ENCODE data around the gene PCSK9. TPM values are rescaled to one million over a fixed set of nuclear protein-coding genes. Genes with fewer than 3 reads are reported as not detected.

The PCSK9 gene
- not detected for total RNA-seq

- TF ChIP-seq CTCF (IDR thresholded peaks at IDR 0.05), result no peak
- TF ChIP-seq POLR2A (IDR thresholded peaks at IDR 0.05), result no peak
- Histone ChIP-seq H3K4me3 (replicated peaks in 1 of 3) (no peak within 1 kb of the TSS), H3K27ac (no peak within 1 kb of the TSS)
These were observed at the start of gene PCSK9 for GRCh38 chr1:55039342-55040082. Gene PCSK9, plus strand, starts transcription at chr1:55039548. Its CDS starts 290 bp downstream, at chr1:55039838.

GRCh38 chr1:54989968-54990810 is 49.2 kb upstream of the PCSK9 start:
- 67 to 83% methylated on average over 8 to 12 of the region's 13 CpGs for WGBS, 2 donors
- no peaks in the 10 kb centered on the region for H3K9me3 ChIP-seq
- H3K27ac ChIP-seq, result no peak overlapping the region
- no peak for DNase-seq
- intact Hi-C loops (cut with DNase I), result no loop called here
- no peaks in the 10 kb centered on the region for H3K27me3 ChIP-seq
- H3K4me1 ChIP-seq, result no peaks in the 10 kb centered on the region
- no peak for TF ChIP-seq POLR2A (IDR thresholded peaks at IDR 0.05)
- no peak for TF ChIP-seq CTCF (IDR thresholded peaks at IDR 0.05)
- H3K4me3 ChIP-seq (replicated peaks in 1 of 3), result no peak overlapping the region
- H3K36me3 ChIP-seq, result no peaks in the 10 kb centered on the region

More at GRCh38 chr1:55039342-55040082, at the start of gene PCSK9:
- no peak for DNase-seq
- WGBS, 2 donors, result 3 to 4% methylated on average over 14 to 27 of the region's 67 CpGs
- H3K4me1 ChIP-seq, result peaks cover 0 to 7% of the 10 kb centered on the region in 2 donors
- intact Hi-C loops (cut with DNase I), result no loop called here
- no peaks in the 10 kb centered on the region for H3K27me3 ChIP-seq
- no peaks in the 10 kb centered on the region for H3K9me3 ChIP-seq
- H3K36me3 ChIP-seq, result no peaks in the 10 kb centered on the region

- intact Hi-C loops (cut with DNase I), result no loop called here
- TF ChIP-seq POLR2A (IDR thresholded peaks at IDR 0.05), result no peak
- TF ChIP-seq CTCF (IDR thresholded peaks at IDR 0.05), result no peak
- Histone ChIP-seq H3K9me3 (no peaks in the 10 kb centered on the region), H3K27ac (no peak overlapping the region), H3K36me3 (no peaks in the 10 kb centered on the region), H3K27me3 (no peaks in the 10 kb centered on the region), H3K4me1 (no peaks in the 10 kb centered on the region), H3K4me3 (replicated peaks in 1 of 3) (no peak overlapping the region)
- DNase-seq, result no peak
- WGBS, 2 donors, result 67 to 90% methylated on average over 3 of the region's 4 CpGs
These were observed 48.4 kb upstream of the PCSK9 start for GRCh38 chr1:54990916-54991315.

GRCh38 chr1:54991939-54992338 is 47.4 kb upstream of the PCSK9 start:
- H3K9me3 ChIP-seq, result no peaks in the 10 kb centered on the region
- H3K27ac ChIP-seq, result no peak overlapping the region
- H3K36me3 ChIP-seq, result no peaks in the 10 kb centered on the region
- no peak overlapping the region for H3K4me3 ChIP-seq (replicated peaks in 1 of 3)
- no peaks in the 10 kb centered on the region for H3K27me3 ChIP-seq
- TF ChIP-seq POLR2A (IDR thresholded peaks at IDR 0.05) (no peak), CTCF (IDR thresholded peaks at IDR 0.05) (no peak)
- 56 to 69% methylated on average over 6 to 12 of the region's 12 CpGs for WGBS, 2 donors
- peaks cover 0 to 8% of the 10 kb centered on the region in 2 donors for H3K4me1 ChIP-seq
- intact Hi-C loops (cut with DNase I), result no loop called here
- no peak for DNase-seq

GRCh38 chr1:54993140-54993539 is 46.2 kb upstream of the PCSK9 start:
- Histone ChIP-seq H3K36me3 (no peaks in the 10 kb centered on the region), H3K27me3 (peaks cover 5% of the 10 kb centered on the region), H3K27ac (no peak overlapping the region), H3K9me3 (no peaks in the 10 kb centered on the region), H3K4me3 (replicated peaks in 1 of 3) (no peak overlapping the region), H3K4me1 (peaks cover 0 to 9% of the 10 kb centered on the region in 2 donors)
- intact Hi-C loops (cut with DNase I), result no loop called here
- TF ChIP-seq CTCF (IDR thresholded peaks at IDR 0.05), result no peak
- no peak for TF ChIP-seq POLR2A (IDR thresholded peaks at IDR 0.05)
- no peak for DNase-seq
- WGBS, 2 donors, result 88 to 96% methylated on average over 6 of the region's 6 CpGs

Data from thyroid gland (tissue), 4 donors.